Tibial artery (tissue), 4 donors: ENCODE data around the gene ART5.
"Not testable (repeated sequence)": the region's sequence is repeated elsewhere in the genome, so short reads cannot be mapped to it uniquely, and the experiment has no call there.

ENCODE experiments used
- DNase-seq, 2 donors: peaks; one replicate each; pipeline ENCODE4 v3.0.0-alpha.2; 2019
- H3K27ac ChIP-seq, 2 donors: fragments of 200-600 bp; sonication (generic) in 1 of 2; 1 replicate in 1 of 2; 2 replicates in 1 of 2; pipeline ENCODE4 v1.5.1; 2018 to 2019; ENCODE audit warnings: mild to moderate bottlenecking in 1 of 2
- H3K27me3 ChIP-seq, 2 donors: fragments of 200-600 bp; sonication (generic) in 1 of 2; one replicate each; pipeline versions ENCODE4 v1.5.1 to v1.6.0; 2016 to 2019
- H3K36me3 ChIP-seq, 3 donors: fragments of 200-600 bp; sonication (generic) in 2 of 3; one replicate each; pipeline ENCODE4 v1.5.1; 2016 to 2019; ENCODE audit warnings: mild to moderate bottlenecking in 2 of 3
- H3K4me1 ChIP-seq, 4 donors: fragments of 200-600 bp; sonication (generic) in 2 of 4; 1 replicate in 3 of 4; 2 replicates in 1 of 4; pipeline ENCODE4 v1.5.1; 2016 to 2019
- H3K4me3 ChIP-seq, 2 donors: fragments of 200-600 bp; sonication (generic) in 1 of 2; 1 replicate in 1 of 2; 2 replicates in 1 of 2; pipeline ENCODE4 v1.5.1; 2018 to 2019; ENCODE audit warnings: mild to moderate bottlenecking in 2 of 2
- H3K9me3 ChIP-seq, 3 donors: fragments of 200-600 bp; sonication (generic) in 1 of 3; one replicate each; pipeline ENCODE4 v1.5.1; 2016 to 2019
- intact Hi-C: fragments of 100-400 bp; cut with DNase I; formaldehyde crosslinking; loops from one replicate; pipeline ENCODE4 v1.15.0; 2023; ENCODE audit warnings: low total_unique reads
- TF ChIP-seq, protein P1 (sequence below), 2 experiments: fragments of 200-600 bp in 1 of 2; fragments of 450-650 bp in 1 of 2; IDR thresholded peaks; one replicate each; pipeline ENCODE4 v1.5.1; 2017 to 2019; ENCODE audit warnings: antibody characterized with exemption in 2 of 2, mild to moderate bottlenecking in 1 of 2, moderate library complexity in 1 of 2

The ART5 gene

DNA sequence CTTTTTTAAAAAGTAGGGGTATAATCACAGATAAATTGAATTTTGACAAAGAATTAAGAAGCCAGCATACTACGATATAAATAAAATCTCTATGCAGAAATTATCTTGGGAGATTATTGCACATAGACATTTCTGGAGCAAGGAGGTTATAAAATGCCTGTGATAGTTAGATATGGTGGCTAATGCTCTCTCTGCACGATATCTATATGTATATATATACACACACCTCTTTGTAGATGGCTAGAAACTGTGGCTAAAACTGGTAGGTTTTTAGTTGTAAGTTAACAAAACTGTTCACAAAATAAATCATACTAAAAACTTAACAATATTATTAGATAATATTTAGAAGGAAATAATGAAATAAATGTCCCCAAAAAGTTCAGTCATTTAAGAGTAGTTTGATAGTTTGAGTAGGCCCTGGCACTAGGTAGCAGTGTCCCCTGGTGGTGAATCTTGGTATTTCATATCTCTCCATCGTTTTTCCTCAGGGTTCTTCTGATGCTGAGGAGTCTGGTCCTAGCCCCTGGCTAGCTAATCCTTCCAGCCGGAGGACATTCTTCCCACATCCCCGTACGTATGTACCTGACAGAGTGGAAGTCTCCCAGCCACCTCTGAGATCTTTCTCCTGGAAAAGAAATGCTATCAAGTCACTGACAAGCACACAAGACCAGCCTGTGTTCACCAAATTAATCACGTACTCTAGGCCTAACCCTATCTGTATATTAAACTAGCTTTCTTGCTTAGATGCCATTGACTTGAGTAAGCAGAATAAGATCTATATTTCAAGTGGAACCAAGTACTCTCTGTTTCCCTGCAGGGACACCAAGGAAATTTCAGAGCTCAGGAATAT, 32.2 kb downstream of the ART5 start:
- TF ChIP-seq, protein P1, sequence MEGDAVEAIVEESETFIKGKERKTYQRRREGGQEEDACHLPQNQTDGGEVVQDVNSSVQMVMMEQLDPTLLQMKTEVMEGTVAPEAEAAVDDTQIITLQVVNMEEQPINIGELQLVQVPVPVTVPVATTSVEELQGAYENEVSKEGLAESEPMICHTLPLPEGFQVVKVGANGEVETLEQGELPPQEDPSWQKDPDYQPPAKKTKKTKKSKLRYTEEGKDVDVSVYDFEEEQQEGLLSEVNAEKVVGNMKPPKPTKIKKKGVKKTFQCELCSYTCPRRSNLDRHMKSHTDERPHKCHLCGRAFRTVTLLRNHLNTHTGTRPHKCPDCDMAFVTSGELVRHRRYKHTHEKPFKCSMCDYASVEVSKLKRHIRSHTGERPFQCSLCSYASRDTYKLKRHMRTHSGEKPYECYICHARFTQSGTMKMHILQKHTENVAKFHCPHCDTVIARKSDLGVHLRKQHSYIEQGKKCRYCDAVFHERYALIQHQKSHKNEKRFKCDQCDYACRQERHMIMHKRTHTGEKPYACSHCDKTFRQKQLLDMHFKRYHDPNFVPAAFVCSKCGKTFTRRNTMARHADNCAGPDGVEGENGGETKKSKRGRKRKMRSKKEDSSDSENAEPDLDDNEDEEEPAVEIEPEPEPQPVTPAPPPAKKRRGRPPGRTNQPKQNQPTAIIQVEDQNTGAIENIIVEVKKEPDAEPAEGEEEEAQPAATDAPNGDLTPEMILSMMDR (IDR thresholded peaks at IDR 0.05), result peak; percentile 54 to 76
- Histone ChIP-seq H3K9me3 (no peaks in the 10 kb centered on the region), H3K27me3 (no peaks in the 10 kb centered on the region), H3K36me3 (no peaks in the 10 kb centered on the region), H3K4me1 (no peaks in the 10 kb centered on the region), H3K27ac (no peak overlapping the region), H3K4me3 (no peak overlapping the region)
- intact Hi-C loops, result no loop called here
- DNase-seq, result no peak

DNA sequence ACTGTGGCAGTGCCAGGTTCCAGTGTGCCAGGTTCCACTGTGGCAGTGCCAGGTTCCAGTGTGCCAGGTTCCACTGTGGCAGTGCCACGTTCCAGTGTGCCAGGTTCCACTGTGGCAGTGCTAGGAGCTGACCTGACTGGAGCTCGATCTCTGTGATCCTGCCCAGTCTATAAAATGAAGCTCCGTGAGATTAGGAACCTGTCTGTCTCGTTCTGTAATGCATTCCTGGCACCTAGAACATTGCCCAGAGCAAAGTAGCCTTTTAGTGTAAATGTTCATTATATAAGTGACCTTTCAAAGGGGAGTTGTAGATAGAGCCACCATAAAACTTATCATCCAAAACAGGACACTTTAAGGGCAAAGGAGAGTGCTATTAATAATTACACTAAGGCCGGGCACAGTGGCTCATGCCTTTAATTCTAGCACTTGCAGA, 36.0 kb downstream of the ART5 start:
- H3K4me3 ChIP-seq, result no peak overlapping the region
- no peaks in the 10 kb centered on the region for H3K36me3 ChIP-seq
- H3K9me3 ChIP-seq, result no peaks in the 10 kb centered on the region
- no peak for DNase-seq
- H3K4me1 ChIP-seq, result no peaks in the 10 kb centered on the region
- no peaks in the 10 kb centered on the region for H3K27me3 ChIP-seq
- no peak overlapping the region for H3K27ac ChIP-seq
- TF ChIP-seq, protein P1 (IDR thresholded peaks at IDR 0.05), result no peak
- intact Hi-C loops, result no loop called here

DNA sequence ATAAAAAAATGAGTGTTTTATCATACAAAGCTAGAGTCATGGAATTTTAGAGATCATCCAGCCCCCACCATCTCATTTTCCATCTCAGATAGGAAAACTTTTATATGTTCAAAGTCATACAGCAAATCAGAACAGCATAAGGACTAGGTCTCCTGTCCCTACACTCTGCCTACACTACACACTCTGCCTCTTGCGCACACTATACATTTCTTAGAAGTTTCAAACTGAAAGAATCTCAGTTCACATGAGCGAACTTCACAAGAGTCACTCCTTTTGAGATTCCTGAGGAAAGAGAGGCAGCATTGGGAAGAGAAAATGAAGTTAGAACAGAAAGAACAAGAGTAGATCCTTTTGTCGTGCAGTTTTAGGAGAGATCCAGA, 36.5 kb downstream of the ART5 start:
- no peaks in the 10 kb centered on the region for H3K9me3 ChIP-seq
- H3K27me3 ChIP-seq, result no peaks in the 10 kb centered on the region
- no peaks in the 10 kb centered on the region for H3K4me1 ChIP-seq
- no peaks in the 10 kb centered on the region for H3K36me3 ChIP-seq
- DNase-seq, result no peak
- TF ChIP-seq, protein P1 (IDR thresholded peaks at IDR 0.05), result no peak
- no peak overlapping the region for H3K4me3 ChIP-seq
- no peak overlapping the region for H3K27ac ChIP-seq
- intact Hi-C loops, result no loop called here

DNA sequence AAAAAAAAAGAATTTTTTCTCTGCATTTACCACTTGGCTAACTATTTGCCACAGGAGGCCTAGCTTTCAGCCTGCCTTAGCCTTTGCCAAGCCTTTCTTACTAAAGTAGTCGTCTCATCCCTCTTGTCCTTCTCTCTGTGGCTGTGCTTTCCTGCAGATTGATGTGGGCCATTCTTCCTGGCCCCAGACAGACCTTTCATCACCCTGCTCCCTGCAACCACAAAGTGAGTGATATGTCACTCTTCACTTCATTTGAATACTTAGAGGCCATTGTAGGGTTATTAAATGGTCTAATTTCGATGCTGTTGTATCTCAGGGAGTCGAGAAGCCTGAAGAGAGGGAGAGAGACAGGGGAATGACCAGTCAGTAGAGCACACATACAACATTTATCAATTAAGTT, 37.6 kb downstream of the ART5 start:
- intact Hi-C loops, result no loop called here
- Histone ChIP-seq H3K36me3 (no peaks in the 10 kb centered on the region), H3K9me3 (no peaks in the 10 kb centered on the region), H3K27me3 (no peaks in the 10 kb centered on the region), H3K4me3 (no peak overlapping the region), H3K27ac (no peak overlapping the region), H3K4me1 (no peaks in the 10 kb centered on the region)
- DNase-seq, result no peak
- TF ChIP-seq, protein P1 (IDR thresholded peaks at IDR 0.05), result no peak

DNA sequence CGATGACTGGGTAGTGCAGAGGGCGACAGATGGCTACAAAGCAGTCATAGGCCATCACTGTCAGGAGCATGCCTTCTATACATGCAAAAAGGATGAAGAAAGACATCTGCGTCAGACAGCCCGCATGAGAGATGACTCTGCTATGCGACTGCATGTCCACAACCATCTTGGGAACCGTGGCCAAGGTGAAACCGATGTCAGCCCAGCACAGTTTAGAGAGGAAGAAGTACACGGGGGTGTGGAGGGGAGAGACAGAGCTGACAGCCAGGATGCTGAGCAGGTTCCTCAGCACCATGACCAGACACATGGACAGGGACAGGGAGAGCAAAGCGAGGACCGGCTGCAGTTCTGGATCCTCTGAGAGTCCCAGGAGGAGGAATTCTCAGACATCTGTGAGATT, 41.6 kb downstream of the ART5 start:
- H3K27ac ChIP-seq, H3K27me3 ChIP-seq, H3K4me3 ChIP-seq, DNase-seq, H3K9me3 ChIP-seq, H3K4me1 ChIP-seq, H3K36me3 ChIP-seq, intact Hi-C loops: not testable (repeated sequence)

DNA sequence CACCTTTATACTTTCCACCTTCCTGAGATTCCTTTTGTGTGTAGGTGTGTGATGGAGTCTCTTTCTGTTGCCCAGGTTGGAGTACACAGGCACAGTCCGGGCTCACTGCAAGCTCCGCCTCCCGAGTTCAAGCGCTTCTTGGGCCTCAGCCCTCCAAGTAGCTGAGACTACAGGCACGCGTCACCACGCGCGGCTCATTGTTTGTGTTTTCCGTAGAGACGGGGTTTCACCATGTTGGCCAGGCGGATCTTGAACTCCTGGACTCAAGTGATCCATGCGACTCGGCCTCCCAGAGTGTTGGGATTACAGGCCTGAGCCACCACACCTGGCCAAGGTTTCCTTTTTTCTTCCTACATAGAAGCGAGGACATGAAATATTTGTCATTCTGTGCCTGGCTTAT, 44.0 kb downstream of the ART5 start:
- DNase-seq, H3K9me3 ChIP-seq, H3K4me1 ChIP-seq, H3K27ac ChIP-seq, H3K36me3 ChIP-seq, H3K27me3 ChIP-seq, intact Hi-C loops, H3K4me3 ChIP-seq: not testable (repeated sequence)

DNA sequence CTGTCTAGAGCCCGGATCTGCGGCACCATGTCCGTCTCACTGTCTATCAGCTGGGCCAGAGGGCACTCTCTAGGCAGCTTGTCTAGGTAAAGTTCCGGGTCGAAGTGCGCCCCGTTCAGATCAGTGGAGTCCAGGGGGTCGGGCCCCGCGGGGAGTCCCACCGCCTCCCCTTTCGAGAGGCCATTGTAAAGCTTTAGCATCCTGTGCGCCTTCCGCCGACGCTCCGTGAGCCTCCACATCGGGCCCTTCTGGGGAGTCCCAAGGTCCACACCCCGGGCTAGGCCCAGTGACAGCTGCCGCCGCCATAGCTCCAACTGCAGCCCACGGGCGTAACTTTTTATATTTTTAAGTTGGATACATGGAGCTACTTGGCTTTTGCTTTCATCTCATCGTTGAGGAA, 50.5 kb downstream of the ART5 start:
- H3K27ac ChIP-seq, H3K36me3 ChIP-seq, H3K27me3 ChIP-seq, H3K9me3 ChIP-seq, H3K4me3 ChIP-seq, H3K4me1 ChIP-seq, intact Hi-C loops, DNase-seq: not testable (repeated sequence)

DNA sequence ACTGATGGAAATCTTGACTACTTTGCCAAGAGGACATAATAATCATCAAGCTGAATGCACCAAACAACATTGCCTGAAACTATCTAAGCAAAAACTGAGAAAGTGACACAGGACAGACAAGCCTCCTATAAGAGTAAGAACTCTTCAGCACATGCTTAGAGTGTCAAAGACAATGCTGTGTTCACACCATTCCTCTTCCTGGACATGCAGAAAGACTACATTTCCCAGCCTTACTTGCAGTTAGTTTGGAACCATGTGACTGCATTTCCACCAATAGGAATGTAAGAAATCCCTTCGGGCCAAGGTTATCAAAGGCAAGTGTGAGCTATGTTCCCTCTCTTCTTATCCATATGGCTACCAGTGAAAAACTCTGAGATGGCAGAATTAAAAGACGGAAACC, 51.6 kb downstream of the ART5 start:
- intact Hi-C loops, H3K27ac ChIP-seq, H3K4me1 ChIP-seq, DNase-seq, H3K4me3 ChIP-seq, H3K9me3 ChIP-seq, H3K27me3 ChIP-seq, H3K36me3 ChIP-seq: not testable (repeated sequence)

DNA sequence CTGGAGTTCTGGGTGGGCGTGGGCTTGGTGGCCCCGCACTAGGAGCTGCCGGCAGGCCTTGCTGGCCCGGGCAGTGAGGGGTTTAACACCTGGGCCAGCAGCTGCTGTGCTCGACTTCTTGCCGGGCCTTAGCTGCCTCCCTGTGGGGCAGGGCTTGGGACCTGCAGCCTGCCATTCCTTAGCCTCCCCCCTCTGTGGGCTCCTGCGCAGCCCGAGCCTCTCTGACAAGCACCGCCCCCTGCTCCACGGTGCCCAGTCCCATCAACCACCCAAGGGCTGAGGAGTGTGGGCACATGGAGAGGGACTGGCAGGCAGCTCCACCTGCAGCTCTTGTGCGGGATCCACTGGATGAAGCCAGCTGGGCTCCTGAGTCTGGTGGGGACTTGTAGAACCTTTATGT, 53.0 kb downstream of the ART5 start:
- H3K27me3 ChIP-seq, H3K9me3 ChIP-seq, H3K4me1 ChIP-seq, H3K27ac ChIP-seq, DNase-seq, intact Hi-C loops, H3K4me3 ChIP-seq, H3K36me3 ChIP-seq: not testable (repeated sequence)
